GM12891 (cell line): ENCODE data around the gene ZNF341.

Source experiments
- POLR2A ChIP-seq: IDR thresholded peaks from 2 replicates; pipeline ENCODE4 v1.6.1; 2011; ENCODE audit warnings: low read depth, low read length, control low read depth
- POLR2AphosphoS5 ChIP-seq: IDR thresholded peaks from 2 replicates; pipeline ENCODE4 v1.6.1; 2011; ENCODE audit warnings: low read depth, low read length, control low read depth

DNA sequence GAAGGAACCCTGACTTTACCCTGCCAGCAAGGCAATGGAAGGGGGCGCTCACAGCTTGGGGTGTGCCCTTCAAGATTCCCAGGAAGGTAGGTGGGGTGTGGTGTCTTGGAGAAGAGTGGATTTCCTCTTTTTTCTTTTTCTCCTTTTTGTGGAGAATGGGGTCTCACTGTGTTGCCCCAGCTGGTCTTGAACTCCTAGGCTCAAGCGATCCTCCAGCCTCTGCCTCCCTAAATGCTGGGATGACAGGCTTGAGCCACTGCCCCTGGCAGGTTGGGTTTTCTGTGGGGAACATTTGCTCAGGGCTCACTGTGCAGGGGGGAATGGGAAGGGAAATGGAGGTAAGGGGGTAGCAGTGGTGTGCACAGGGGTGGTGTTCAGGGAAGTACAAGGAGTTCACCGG, 4.0 kb upstream of the ZNF341 start:
- TF ChIP-seq POLR2A (no peak), POLR2AphosphoS5 (no peak)
